Heart left ventricle (tissue), 16 donors: ENCODE data around the gene LIN52. TPM values are rescaled to one million over a fixed set of nuclear protein-coding genes. Genes with fewer than 3 reads are reported as not detected.

Source experiments
- ATAC-seq, 4 donors: fragments of 200-7000 bp; cut with Tn5 transposase; one replicate each; pipeline ENCODE4 v1.9.1; 2020 to 2022; ENCODE audit warnings: moderate library complexity in 4 of 4, mild to moderate bottlenecking in 3 of 4, moderate number of reproducible peaks in 1 of 4
- DNase-seq, 5 donors: peaks; one replicate each; pipeline ENCODE4 v3.0.0-alpha.2; 2020
- H3K27ac ChIP-seq, 12 donors: fragments of 200-600 bp; sonication (generic) in 4 of 12; one replicate each; pipeline versions ENCODE4 v1.5.0 to v1.8.0; 2016 to 2022; ENCODE audit warnings: mild to moderate bottlenecking in 2 of 12
- H3K27me3 ChIP-seq, 9 donors: fragments of 200-600 bp; sonication (generic) in 2 of 9; one replicate each; pipeline versions ENCODE4 v1.5.1 to v1.8.0; 2016 to 2022; ENCODE audit warnings: mild to moderate bottlenecking in 3 of 9
- H3K36me3 ChIP-seq, 9 donors: fragments of 200-600 bp; sonication (generic) in 2 of 9; one replicate each; pipeline versions ENCODE4 v1.5.0 to v1.8.0; 2018 to 2022; ENCODE audit warnings: mild to moderate bottlenecking in 2 of 9
- H3K4me1 ChIP-seq, 12 donors: fragments of 200-600 bp; sonication (generic) in 4 of 12; one replicate each; pipeline versions ENCODE4 v1.5.0 to v1.8.0; 2016 to 2022; ENCODE audit warnings: mild to moderate bottlenecking in 3 of 12
- H3K4me3 ChIP-seq, 12 donors: fragments of 200-600 bp; sonication (generic) in 4 of 12; one replicate each; pipeline versions ENCODE4 v1.5.0 to v1.8.0; 2017 to 2022; ENCODE audit warnings: mild to moderate bottlenecking in 9 of 12, moderate library complexity in 4 of 12
- H3K9me3 ChIP-seq, 12 donors: fragments of 200-600 bp; sonication (generic) in 4 of 12; one replicate each; pipeline versions ENCODE4 v1.5.0 to v1.8.0; 2016 to 2022; ENCODE audit warnings: mild to moderate bottlenecking in 1 of 12
- CTCF ChIP-seq, 12 donors: fragments of 200-600 bp; sonication (generic) in 4 of 12; IDR thresholded peaks; one replicate each; pipeline versions ENCODE4 v1.5.0 to v1.8.0; 2018 to 2022; ENCODE audit warnings: antibody characterized with exemption in 12 of 12, mild to moderate bottlenecking in 5 of 12
- POLR2A ChIP-seq, 2 donors: fragments of 450-650 bp; IDR thresholded peaks; one replicate each; pipeline ENCODE4 v1.6.1; 2017; ENCODE audit warnings: antibody characterized with exemption in 2 of 2, mild to moderate bottlenecking in 2 of 2, moderate library complexity in 2 of 2
- WGBS, 4 donors: extraction: QIAGEN DNeasy Blood & Tissue Kit in 2 of 4; methylation state at CpG; one replicate each; pipeline versions ENCODE4 v1.1.5 to v1.1.7; 2013 to 2018; 5-methylcytosine and 5-hydroxymethylcytosine counted together
- intact Hi-C, 10 donors: fragments of 100-400 bp; cut with DNase I; formaldehyde crosslinking; loops; one replicate each; pipeline versions ENCODE4 v1.11.1 to v1.14.2; 2022
- polyA plus RNA-seq, 2 donors: library from polyadenylated mRNA; stranded (reverse); fragments of 200-250 nt; gene quantifications; one replicate each; pipeline ENCODE4 v1.2.3, GENCODE V29; 2013
- total RNA-seq, 9 donors: library from RNA; depleted of rRNA in 2 of 9; stranded (reverse); fragments of >200 nt in 2 of 9; fragmentation: NEBNext Ultra II Directional in 3 of 9; extraction: Animal tissue kit (Norgen Biotek cat#: 25700) in 3 of 9; gene quantifications; one replicate each; pipeline versions ENCODE4 v1.1.0 to v1.2.4, GENCODE V29; 2016 to 2023
- donor health status: ischemic (EF 13 %, LVEDD 7.1; RV severe dilation, severe dysfunction).
- donor health status: healthy with polysubstance abuse.
- donor health status: DM: no; HTN: yes; CAD: no.
- donor health status: DM: no; HTN: no; CAD: no.
- donor health status: ischemic (EF 25% LVEDD 6.9; RV normal size, moderate dysfunction).
- donor health status: ischemic (EF 25% LVEDD 5.7; RV mildly dilated, moderate dysfunction).
- donor health status: healthy.
- donor health status: DM: yes; HTN: yes; CAD: no.
- donor health status: ischemic (EF 35%, LVEDD 5.7; RV mildly dilated, moderate dysfunction).
- donor health status: nonischemic (EF 11% LVEDD 7.7; RV severe dilation, severe dysfunction).
- donor health status: DM: yes; HTN: yes; CAD: no.
- donor health status: PGD.
- donor health status: ischemic (EF 29% LVEDD 5.4; RV normal size, mild dysfunction).
- donor health status: nonischemic (EF 23%, LVEDD 6.1; RV moderate dilation, normal function).

LIN52 gene
- total and polyA plus RNA-seq, 11 donors, result 4.2 to 14.5 (median 8.9) TPM

- H3K9me3 ChIP-seq, result no peaks in the 10 kb centered on the region
- H3K27me3 ChIP-seq, result no peaks in the 10 kb centered on the region
- H3K4me3 ChIP-seq, result no peak overlapping the region
- H3K36me3 ChIP-seq, result no peaks in the 10 kb centered on the region
- 84 to 90% (median 86%) methylated on average over 3 of the region's 3 CpGs for WGBS, 4 donors
- intact Hi-C loops, result no loop called here
- no peak overlapping the region for H3K27ac ChIP-seq
- peaks cover 0 to 25% (median 16%) of the 10 kb centered on the region in 12 donors for H3K4me1 ChIP-seq
- ATAC-seq (no peak), DNase-seq (no peak)
- TF ChIP-seq POLR2A (IDR thresholded peaks at IDR 0.05) (no peak), CTCF (IDR thresholded peaks at IDR 0.05) (no peak)
Measured at GRCh38 chr14:74144789-74145188, 60.0 kb downstream of the LIN52 start.

GRCh38 chr14:74147571-74147970 lies 62.8 kb downstream of the LIN52 start:
- peaks cover 0 to 3% (median 0%) of the 10 kb centered on the region in 12 donors for H3K4me1 ChIP-seq
- no peak for TF ChIP-seq POLR2A (IDR thresholded peaks at IDR 0.05)
- TF ChIP-seq CTCF (IDR thresholded peaks at IDR 0.05), result no peak
- H3K36me3 ChIP-seq, result no peaks in the 10 kb centered on the region
- no peaks in the 10 kb centered on the region for H3K9me3 ChIP-seq
- intact Hi-C loops, result no loop called here
- ATAC-seq (no peak), DNase-seq (no peak)
- WGBS, 4 donors, result 93 to 98% (median 97%) methylated on average over 1 of the region's 1 CpG
- no peak overlapping the region for H3K4me3 ChIP-seq
- no peaks in the 10 kb centered on the region for H3K27me3 ChIP-seq
- no peak overlapping the region for H3K27ac ChIP-seq

- intact Hi-C loops, result no loop called here
- Histone ChIP-seq H3K27me3 (no peaks in the 10 kb centered on the region), H3K36me3 (no peaks in the 10 kb centered on the region), H3K27ac (no peak overlapping the region), H3K4me1 (peaks cover 0 to 3% (median 0%) of the 10 kb centered on the region in 12 donors), H3K4me3 (no peak overlapping the region), H3K9me3 (no peaks in the 10 kb centered on the region)
- TF ChIP-seq POLR2A (IDR thresholded peaks at IDR 0.05) (no peak), CTCF (IDR thresholded peaks at IDR 0.05) (no peak)
- DNase-seq (no peak), ATAC-seq (no peak)
- WGBS, 4 donors, result 78 to 96% (median 86%) methylated on average over 2 of the region's 2 CpGs
Measured at GRCh38 chr14:74148705-74149104, 63.9 kb downstream of the LIN52 start.

DNA sequence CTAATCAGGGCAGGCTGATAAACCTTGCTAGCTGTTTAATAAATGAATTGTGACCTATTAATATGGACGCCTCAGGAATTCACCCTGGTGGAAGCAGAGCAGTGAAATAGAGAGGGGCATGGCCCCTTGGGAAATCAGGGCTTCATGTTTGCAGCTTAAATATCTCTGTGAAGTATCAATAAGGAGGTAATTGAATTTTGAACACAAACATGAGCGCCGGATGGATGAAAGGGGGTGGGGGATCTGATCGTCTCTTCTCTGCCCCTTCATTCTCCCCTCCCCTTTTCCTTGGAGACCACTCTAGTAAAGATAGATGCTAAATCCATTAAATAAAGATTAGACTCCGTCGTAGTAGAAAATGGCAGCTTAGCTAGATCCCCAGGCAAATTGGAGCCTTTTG lies 70.5 kb downstream of the LIN52 start:
- no peak for TF ChIP-seq CTCF (IDR thresholded peaks at IDR 0.05)
- no peak for TF ChIP-seq POLR2A (IDR thresholded peaks at IDR 0.05)
- H3K27me3 ChIP-seq, result no peaks in the 10 kb centered on the region
- no peak for DNase-seq
- no peaks in the 10 kb centered on the region for H3K9me3 ChIP-seq
- H3K36me3 ChIP-seq, result no peaks in the 10 kb centered on the region
- no peak overlapping the region for H3K27ac ChIP-seq
- ATAC-seq, result no peak
- 77 to 90% (median 84%) methylated on average over 6 of the region's 6 CpGs for WGBS, 4 donors
- H3K4me1 ChIP-seq, result no peaks in the 10 kb centered on the region
- no peak overlapping the region for H3K4me3 ChIP-seq
- intact Hi-C loops, result no loop called here
